Measurements from ENCODE around the gene KCNMB1.

Gene KCNMB1

DNA sequence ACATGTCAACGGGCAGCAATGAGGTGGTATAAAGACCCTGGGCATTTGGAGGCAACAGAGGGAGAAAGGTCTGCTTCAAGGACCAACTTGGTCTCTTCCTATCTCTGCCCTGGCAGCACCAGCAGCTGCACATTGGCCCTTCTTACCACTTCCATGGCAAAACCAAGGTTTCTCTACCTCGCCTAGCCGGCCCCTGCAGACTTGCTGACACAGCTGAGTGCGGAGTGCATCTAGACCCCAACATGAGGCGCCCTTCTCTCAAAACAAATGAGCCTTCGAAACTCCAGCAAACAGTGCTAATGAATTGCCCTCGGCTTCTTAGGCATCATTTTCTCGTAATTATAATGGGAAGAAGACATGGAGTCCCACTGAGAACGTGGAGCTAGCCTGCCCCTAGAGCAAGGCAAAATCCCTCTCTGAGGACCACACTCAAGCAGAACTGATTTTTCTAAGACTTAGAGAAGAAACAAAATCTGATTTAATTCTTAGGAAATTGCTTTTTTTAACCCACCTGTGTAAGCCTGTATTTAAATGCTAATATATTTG lies 42.1 kb downstream of the KCNMB1 start:
- Histone ChIP-seq H2AFZ (ENCODE audit: low read length) (no peak overlapping the region), H3K4me2 (ENCODE audit: low read depth, low read length, poor library complexity, severe bottlenecking) (no peak overlapping the region), H3K36me3 (ENCODE audit: insufficient read depth, low read length) (no peaks in the 10 kb centered on the region), H3K4me1 (ENCODE audit: insufficient read depth, low read length, poor library complexity, severe bottlenecking) (no peaks in the 10 kb centered on the region), H3K9ac (ENCODE audit: low read depth, low read length, poor library complexity, severe bottlenecking) (no peak overlapping the region), H3K9me3 (ENCODE audit: insufficient read depth, low read depth, low read length) (no peaks in the 10 kb centered on the region), H3F3A (ENCODE audit: low read depth) (no peaks in the 10 kb centered on the region), H3K4me3 (ENCODE audit: low read length, poor library complexity, severe bottlenecking) (no peak overlapping the region), H3K27me3 (ENCODE audit: insufficient read depth, low read length, poor library complexity, severe bottlenecking) (no peaks in the 10 kb centered on the region), H3K79me2 (ENCODE audit: insufficient read depth, low read length) (no peaks in the 10 kb centered on the region), H3K9me2 (replicated peaks; ENCODE audit: low read depth, low read length) (no peaks in the 10 kb centered on the region), H4K20me1 (ENCODE audit: insufficient read depth, low read length, poor library complexity, severe bottlenecking) (no peaks in the 10 kb centered on the region)
- TF ChIP-seq EZH2phosphoT487 (IDR thresholded peaks at IDR 0.05; ENCODE audit: borderline replicate concordance): no peak
- TF ChIP-seq, protein P1, sequence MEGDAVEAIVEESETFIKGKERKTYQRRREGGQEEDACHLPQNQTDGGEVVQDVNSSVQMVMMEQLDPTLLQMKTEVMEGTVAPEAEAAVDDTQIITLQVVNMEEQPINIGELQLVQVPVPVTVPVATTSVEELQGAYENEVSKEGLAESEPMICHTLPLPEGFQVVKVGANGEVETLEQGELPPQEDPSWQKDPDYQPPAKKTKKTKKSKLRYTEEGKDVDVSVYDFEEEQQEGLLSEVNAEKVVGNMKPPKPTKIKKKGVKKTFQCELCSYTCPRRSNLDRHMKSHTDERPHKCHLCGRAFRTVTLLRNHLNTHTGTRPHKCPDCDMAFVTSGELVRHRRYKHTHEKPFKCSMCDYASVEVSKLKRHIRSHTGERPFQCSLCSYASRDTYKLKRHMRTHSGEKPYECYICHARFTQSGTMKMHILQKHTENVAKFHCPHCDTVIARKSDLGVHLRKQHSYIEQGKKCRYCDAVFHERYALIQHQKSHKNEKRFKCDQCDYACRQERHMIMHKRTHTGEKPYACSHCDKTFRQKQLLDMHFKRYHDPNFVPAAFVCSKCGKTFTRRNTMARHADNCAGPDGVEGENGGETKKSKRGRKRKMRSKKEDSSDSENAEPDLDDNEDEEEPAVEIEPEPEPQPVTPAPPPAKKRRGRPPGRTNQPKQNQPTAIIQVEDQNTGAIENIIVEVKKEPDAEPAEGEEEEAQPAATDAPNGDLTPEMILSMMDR (conservative IDR thresholded peaks at IDR 0.05; ENCODE audit: low read length): no peak

DNA sequence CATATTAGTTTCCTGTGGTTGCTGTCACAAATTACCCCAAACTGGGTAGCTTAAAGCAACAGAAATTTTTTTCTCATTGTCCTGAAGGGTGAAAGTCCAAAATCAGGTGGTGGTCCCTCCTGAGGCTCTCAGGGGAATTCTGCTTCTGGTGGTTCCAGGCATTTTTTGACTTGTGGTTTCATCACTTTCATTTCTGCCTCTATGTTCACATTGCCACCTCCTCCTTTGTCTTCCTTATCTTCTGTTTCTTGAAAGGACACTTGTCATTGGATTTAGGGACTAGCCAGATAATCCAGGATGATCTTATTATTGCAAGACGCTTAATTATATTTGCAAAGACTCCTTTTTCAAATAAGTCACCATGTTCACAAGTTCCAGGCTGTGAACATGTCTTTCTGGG lies 43.2 kb downstream of the KCNMB1 start:
- H3K4me2 ChIP-seq (ENCODE audit: low read depth, low read length, poor library complexity, severe bottlenecking): no peak overlapping the region
- TF ChIP-seq, protein P1 (conservative IDR thresholded peaks at IDR 0.05; ENCODE audit: low read length): no peak
- TF ChIP-seq EZH2phosphoT487 (IDR thresholded peaks at IDR 0.05; ENCODE audit: borderline replicate concordance): no peak
- H3K9ac ChIP-seq (ENCODE audit: low read depth, low read length, poor library complexity, severe bottlenecking): no peak overlapping the region
- H3K4me1 ChIP-seq (ENCODE audit: insufficient read depth, low read length, poor library complexity, severe bottlenecking): no peaks in the 10 kb centered on the region
- no peaks in the 10 kb centered on the region for H3K27me3 ChIP-seq (ENCODE audit: insufficient read depth, low read length, poor library complexity, severe bottlenecking)
- H3F3A ChIP-seq (ENCODE audit: low read depth): no peaks in the 10 kb centered on the region
- H3K36me3 ChIP-seq (ENCODE audit: insufficient read depth, low read length): no peaks in the 10 kb centered on the region
- no peaks in the 10 kb centered on the region for H3K9me3 ChIP-seq (ENCODE audit: insufficient read depth, low read depth, low read length)
- no peak overlapping the region for H3K4me3 ChIP-seq (ENCODE audit: low read length, poor library complexity, severe bottlenecking)
- H3K9me2 ChIP-seq (replicated peaks; ENCODE audit: low read depth, low read length): no peaks in the 10 kb centered on the region
- no peaks in the 10 kb centered on the region for H4K20me1 ChIP-seq (ENCODE audit: insufficient read depth, low read length, poor library complexity, severe bottlenecking)
- H3K79me2 ChIP-seq (ENCODE audit: insufficient read depth, low read length): no peaks in the 10 kb centered on the region
- no peak overlapping the region for H2AFZ ChIP-seq (ENCODE audit: low read length)

DNA sequence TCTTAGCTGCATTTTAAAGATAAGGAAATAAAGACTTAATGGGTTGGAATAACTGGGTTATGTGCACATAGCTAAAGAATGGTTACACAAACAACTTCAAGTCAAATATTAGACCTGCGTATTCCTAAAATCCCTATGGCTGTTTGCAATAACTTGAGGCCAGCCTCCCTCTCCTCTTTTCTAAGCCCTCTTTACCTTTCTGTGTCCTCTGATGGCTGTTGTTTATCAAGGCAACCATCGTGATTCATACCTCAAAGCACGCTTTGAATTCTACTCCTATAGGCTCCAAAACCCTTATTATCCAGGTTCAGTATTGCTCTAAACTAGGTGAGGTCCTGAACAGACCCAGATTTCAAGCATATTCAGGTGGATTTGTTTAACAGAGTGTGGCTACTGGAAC lies 46.0 kb downstream of the KCNMB1 start:
- Histone ChIP-seq H3K9me2 (replicated peaks; ENCODE audit: low read depth, low read length) (no peaks in the 10 kb centered on the region), H3K36me3 (ENCODE audit: insufficient read depth, low read length) (no peaks in the 10 kb centered on the region), H2AFZ (ENCODE audit: low read length) (no peak overlapping the region), H3K9ac (ENCODE audit: low read depth, low read length, poor library complexity, severe bottlenecking) (no peak overlapping the region), H3F3A (ENCODE audit: low read depth) (no peaks in the 10 kb centered on the region), H3K4me2 (ENCODE audit: low read depth, low read length, poor library complexity, severe bottlenecking) (no peak overlapping the region), H3K4me3 (ENCODE audit: low read length, poor library complexity, severe bottlenecking) (no peak overlapping the region), H3K4me1 (ENCODE audit: insufficient read depth, low read length, poor library complexity, severe bottlenecking) (peaks cover 6% of the 10 kb centered on the region), H3K79me2 (ENCODE audit: insufficient read depth, low read length) (peaks cover under 1% of the 10 kb centered on the region; the same call in 1 of the 2 replicates), H4K20me1 (ENCODE audit: insufficient read depth, low read length, poor library complexity, severe bottlenecking) (no peaks in the 10 kb centered on the region), H3K27me3 (ENCODE audit: insufficient read depth, low read length, poor library complexity, severe bottlenecking) (no peaks in the 10 kb centered on the region), H3K9me3 (ENCODE audit: insufficient read depth, low read depth, low read length) (no peaks in the 10 kb centered on the region)
- TF ChIP-seq, protein P1 (conservative IDR thresholded peaks at IDR 0.05; ENCODE audit: low read length): no peak
- TF ChIP-seq EZH2phosphoT487 (IDR thresholded peaks at IDR 0.05; ENCODE audit: borderline replicate concordance): no peak

Measured in Loucy (cell line).